NCI-H526 (cell line): Measurements from ENCODE around the gene WDR83.
"Not testable (repeated sequence)": the region's sequence is repeated elsewhere in the genome, so short reads cannot be mapped to it uniquely, and the experiment has no call there.

ENCODE experiments used
- DNase-seq, 2 experiments: peaks; one replicate each; lab custom pipeline; 2025; lab: John Stamatoyannopoulos, UW

WDR83 gene

GRCh38 chr19:12685831-12686230, 19.2 kb downstream of the WDR83 start:
- DNase-seq = no peak

- no peak for DNase-seq
Measured at GRCh38 chr19:12687496-12688196, 21.0 kb downstream of the WDR83 start, which contains the start of gene GNG14. GNG14 (plus strand) TSS chr19:12687998; CDS start chr19:12688049, 51 bp downstream.

- no peak for DNase-seq
Measured at GRCh38 chr19:12689012-12689411, 22.4 kb downstream of the WDR83 start.

- DNase-seq = no peak
Measured at GRCh38 chr19:12689581-12690216, 23.1 kb downstream of the WDR83 start.

GRCh38 chr19:12692960-12693359, 26.4 kb downstream of the WDR83 start:
- DNase-seq = no peak

GRCh38 chr19:12694641-12695040, 28.0 kb downstream of the WDR83 start:
- no peak for DNase-seq

- no peak for DNase-seq
Measured at GRCh38 chr19:12695096-12695495, 28.5 kb downstream of the WDR83 start.

GRCh38 chr19:12695514-12695913, 28.9 kb downstream of the WDR83 start:
- no peak for DNase-seq

- no peak for DNase-seq
Measured at GRCh38 chr19:12695997-12696365, 29.4 kb downstream of the WDR83 start.

GRCh38 chr19:12696366-12697335, 30.0 kb downstream of the WDR83 start, which contains the start of gene FBXW9:
FBXW9 (minus strand) TSS chr19:12696631; CDS start chr19:12696581, 50 bp downstream.
- DNase-seq = peak; percentile 78 to 88

- DNase-seq = not testable (repeated sequence)
Measured at GRCh38 chr19:12697425-12697824, 30.8 kb downstream of the WDR83 start.

GRCh38 chr19:12698138-12698537, 31.5 kb downstream of the WDR83 start:
- no peak for DNase-seq

- no peak for DNase-seq
Measured at GRCh38 chr19:12701596-12702282, 35.1 kb downstream of the WDR83 start.

GRCh38 chr19:12703046-12703445, 36.4 kb downstream of the WDR83 start:
- DNase-seq = peak; percentile 9 to 58

GRCh38 chr19:12705169-12705568, 38.6 kb downstream of the WDR83 start:
- no peak for DNase-seq

GRCh38 chr19:12705654-12706331, 39.2 kb downstream of the WDR83 start:
- no peak for DNase-seq

- DNase-seq = no peak
Measured at GRCh38 chr19:12706332-12706718, 39.7 kb downstream of the WDR83 start.

GRCh38 chr19:12708641-12709040, 42.0 kb downstream of the WDR83 start:
- DNase-seq = no peak

GRCh38 chr19:12711187-12711586, 44.6 kb downstream of the WDR83 start:
- no peak for DNase-seq

GRCh38 chr19:12712077-12712476, 45.5 kb downstream of the WDR83 start:
- not testable (repeated sequence) for DNase-seq

GRCh38 chr19:12713304-12713703, 46.7 kb downstream of the WDR83 start:
- DNase-seq = not testable (repeated sequence)
